A549 treated with AZD9567 at 1 μM for 4 hours (cell line): ENCODE measurements around the gene TPSD1. TPM values are rescaled to one million over a fixed set of nuclear protein-coding genes. Genes with fewer than 3 reads are reported as not detected.

Source experiments
- total RNA-seq: library from RNA; stranded (reverse); fragments of 200-300 nt; extraction: Qiagen RNA extraction; gene quantifications from 5 replicates; pipeline ENCODE4 v1.2.3, GENCODE V29; 2022; ENCODE audit not compliant: insufficient read depth

The TPSD1 gene
- not detected in 5 replicates for total RNA-seq

DNA sequence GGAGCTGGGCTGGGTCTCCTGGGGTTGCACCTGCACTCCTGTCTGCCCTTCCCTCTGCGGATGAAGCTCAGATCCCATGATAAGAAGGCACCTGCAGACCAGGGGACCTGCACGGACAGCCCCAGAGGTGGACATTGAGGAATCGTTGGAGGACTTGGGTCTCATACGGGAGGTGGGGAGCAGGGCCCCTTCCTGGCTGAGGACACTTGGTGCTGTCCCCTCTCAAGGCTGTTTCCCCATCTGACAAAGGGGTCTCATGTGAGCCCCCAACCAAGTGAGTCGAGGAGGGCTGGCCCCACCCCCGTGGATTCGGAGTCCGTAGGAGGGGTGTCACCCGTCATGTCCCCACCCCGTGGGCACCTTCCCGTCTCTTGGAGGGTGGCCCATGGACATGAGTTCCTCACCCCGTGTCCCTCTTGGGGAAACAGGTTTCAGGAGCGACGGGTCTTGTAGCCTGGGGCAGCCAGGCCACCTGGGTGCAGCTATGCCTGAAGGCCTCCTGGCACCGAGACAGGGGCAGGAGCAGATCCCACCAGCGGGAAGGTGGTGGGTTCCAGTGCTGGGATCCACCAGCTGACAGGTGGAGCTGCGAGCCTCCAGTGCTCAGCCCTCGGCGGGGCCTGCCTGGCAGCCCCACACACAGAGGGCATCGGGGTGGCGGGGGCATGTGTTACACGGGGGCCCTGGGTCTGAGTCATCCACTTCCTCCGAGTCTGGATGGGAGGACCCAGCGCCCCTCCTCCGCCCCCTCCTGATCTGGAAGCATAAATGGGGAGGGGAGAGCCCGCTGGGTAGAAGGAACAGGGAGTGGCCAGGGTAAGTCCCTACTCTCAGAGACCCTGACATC, at the start of gene TPSD1:
Gene TPSD1 (plus strand): TSS at position 794 of the 847 bp plus-strand sequence. CDS start 212 bp downstream, outside the sequence.

DNA sequence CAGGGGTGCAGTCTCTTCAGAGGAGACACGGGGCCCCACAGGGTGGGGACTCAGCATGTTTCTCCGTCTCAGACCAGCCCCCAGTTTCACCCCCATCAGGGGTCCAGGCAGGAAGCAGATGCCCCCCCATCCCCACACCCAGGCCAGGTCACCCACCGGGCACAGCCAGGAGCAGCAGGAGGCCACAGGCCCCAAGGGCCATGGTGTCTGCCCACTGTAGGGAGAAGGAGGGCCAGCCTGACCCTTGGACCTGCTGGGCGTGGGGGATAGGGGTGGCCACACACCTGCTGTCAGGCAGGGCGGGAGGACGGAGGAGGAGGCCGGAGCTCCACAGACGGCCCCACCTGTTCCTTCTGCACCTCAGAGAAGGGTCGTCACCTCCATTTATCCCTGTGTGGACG, 30.8 kb upstream of the TPSD1 start, which contains the start of gene TPSG1:
Gene TPSG1 (minus strand): TSS at position 218 of the 401 bp plus-strand sequence. CDS start 16 bp downstream, at position 202.

DNA sequence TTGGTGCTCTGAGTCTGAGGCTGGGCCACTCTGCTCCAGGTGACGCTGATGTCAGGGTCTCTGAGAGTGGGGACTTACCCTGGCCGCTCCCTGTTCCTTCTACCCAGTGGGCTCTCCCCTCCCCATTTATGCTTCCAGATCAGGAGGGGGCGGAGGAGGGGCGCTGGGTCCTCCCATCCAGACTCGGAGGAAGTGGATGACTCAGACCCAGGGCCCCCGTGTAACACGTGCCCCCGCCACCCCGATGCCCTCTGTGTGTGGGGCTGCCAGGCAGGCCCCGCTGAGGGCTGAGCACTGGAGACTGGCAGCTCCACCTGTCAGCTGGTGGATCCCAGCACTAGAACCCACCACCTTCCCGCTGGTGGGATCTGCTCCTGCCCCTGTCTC, 25.8 kb upstream of the TPSD1 start, which contains the start of gene TPSB2:
Gene TPSB2 (minus strand): TSS at position 101 of the 387 bp plus-strand sequence. CDS start 233 bp downstream, outside the sequence.

DNA sequence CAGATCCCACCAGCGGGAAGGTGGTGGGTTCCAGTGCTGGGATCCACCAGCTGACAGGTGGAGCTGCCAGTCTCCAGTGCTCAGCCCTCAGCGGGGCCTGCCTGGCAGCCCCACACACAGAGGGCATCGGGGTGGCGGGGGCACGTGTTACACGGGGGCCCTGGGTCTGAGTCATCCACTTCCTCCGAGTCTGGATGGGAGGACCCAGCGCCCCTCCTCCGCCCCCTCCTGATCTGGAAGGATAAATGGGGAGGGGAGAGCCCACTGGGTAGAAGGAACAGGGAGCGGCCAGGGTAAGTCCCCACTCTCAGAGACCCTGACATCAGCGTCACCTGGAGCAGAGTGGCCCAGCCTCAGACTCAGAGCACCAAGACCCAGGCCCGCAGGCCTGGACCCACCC, 15.4 kb upstream of the TPSD1 start, which contains the start of gene TPSAB1:
Gene TPSAB1 (plus strand): TSS at position 270 of the 400 bp plus-strand sequence. CDS start 234 bp downstream, outside the sequence.

Other genes with a start within 250 kb of the TPSD1 start
- 0.12 to 0.18 TPM (median 0.17 TPM) in 4 of 5 replicates, not detected in the other for gene SSTR5, start 183.3 kb upstream of the TPSD1 start, total RNA-seq
- gene C1QTNF8, start 159.8 kb upstream of the TPSD1 start, total RNA-seq, result not detected in 5 replicates
- gene CACNA1H, start 103.0 kb upstream of the TPSD1 start, total RNA-seq, result 10.7 to 14.8 TPM (median 14.3 TPM) in 5 replicates
- 0.09 TPM in 1 of 5 replicates, not detected in the others for gene TPSG1, start 30.8 kb upstream of the TPSD1 start, total RNA-seq
- gene TPSB2, start 25.9 kb upstream of the TPSD1 start, total RNA-seq, result 0.06 to 0.07 TPM in 2 of 5 replicates, not detected in the others
- 0.07 to 0.13 TPM in 2 of 5 replicates, not detected in the others for gene TPSAB1, start 15.4 kb upstream of the TPSD1 start, total RNA-seq
- 159 to 274 TPM (median 175 TPM) in 5 replicates for gene UBE2I, start 53.6 kb downstream of the TPSD1 start, total RNA-seq
- gene BAIAP3, start 77.6 kb downstream of the TPSD1 start, total RNA-seq, result 0.98 to 2.9 TPM (median 1.5 TPM) in 5 replicates
- gene TSR3, start 95.8 kb downstream of the TPSD1 start, total RNA-seq, result 59.3 to 92.9 TPM (median 87.3 TPM) in 5 replicates
- gene GNPTG, start 95.9 kb downstream of the TPSD1 start, total RNA-seq, result 35.0 to 37.5 TPM (median 36.2 TPM) in 5 replicates
- gene UNKL, start 158.6 kb downstream of the TPSD1 start, total RNA-seq, result 21.2 to 32.6 TPM (median 27.6 TPM) in 5 replicates
- gene UQCC4, start 164.7 kb downstream of the TPSD1 start, total RNA-seq, result 33.8 to 41.3 TPM (median 40.0 TPM) in 5 replicates
- gene PERCC1, start 175.0 kb downstream of the TPSD1 start, total RNA-seq, result not detected in 5 replicates
- 0.34 to 0.41 TPM (median 0.38 TPM) in 4 of 5 replicates, not detected in the other for gene CCDC154, start 188.5 kb downstream of the TPSD1 start, total RNA-seq
- 29.4 to 77.2 TPM (median 76.2 TPM) in 5 replicates for gene CLCN7, start 219.0 kb downstream of the TPSD1 start, total RNA-seq
- gene PTX4, start 232.9 kb downstream of the TPSD1 start, total RNA-seq, result not detected in 5 replicates
- 30.9 to 51.8 TPM (median 48.4 TPM) in 5 replicates for gene TELO2, start 237.3 kb downstream of the TPSD1 start, total RNA-seq